ENCODE data around the gene PDGFRA.

The PDGFRA gene

GRCh38 chr4:54255881-54256280, 26.8 kb downstream of the PDGFRA start:
- peak; percentile 67 for DNase-seq (ENCODE audit: low read depth)

GRCh38 chr4:54256491-54257486, 27.7 kb downstream of the PDGFRA start:
- DNase-seq (ENCODE audit: low read depth), result no peak

- DNase-seq (ENCODE audit: low read depth), result no peak
These were observed 36.3 kb downstream of the PDGFRA start for GRCh38 chr4:54265366-54265765.

GRCh38 chr4:54268151-54268550, 39.1 kb downstream of the PDGFRA start:
- peak; percentile 50 for DNase-seq (ENCODE audit: low read depth)

GRCh38 chr4:54271464-54271863, 42.4 kb downstream of the PDGFRA start:
- DNase-seq (ENCODE audit: low read depth), result no peak

- no peak for DNase-seq (ENCODE audit: low read depth)
These were observed 43.0 kb downstream of the PDGFRA start for GRCh38 chr4:54272051-54272450.

- no peak for DNase-seq (ENCODE audit: low read depth)
These were observed 45.2 kb downstream of the PDGFRA start for GRCh38 chr4:54274264-54274663.

GRCh38 chr4:54274795-54275665, 45.9 kb downstream of the PDGFRA start:
- no peak for DNase-seq (ENCODE audit: low read depth)

- no peak for DNase-seq (ENCODE audit: low read depth)
These were observed 47.7 kb downstream of the PDGFRA start for GRCh38 chr4:54276641-54277430.

- DNase-seq (ENCODE audit: low read depth), result peak; percentile 58
These were observed 48.6 kb downstream of the PDGFRA start for GRCh38 chr4:54277691-54278090.

GRCh38 chr4:54278216-54278615, 49.1 kb downstream of the PDGFRA start:
- no peak for DNase-seq (ENCODE audit: low read depth)

GRCh38 chr4:54281054-54281766, 52.1 kb downstream of the PDGFRA start:
- DNase-seq (ENCODE audit: low read depth), result peak; percentile 99

- no peak for DNase-seq (ENCODE audit: low read depth)
These were observed 53.7 kb downstream of the PDGFRA start for GRCh38 chr4:54282837-54283236.

- DNase-seq (ENCODE audit: low read depth), result no peak
These were observed 60.2 kb downstream of the PDGFRA start for GRCh38 chr4:54289316-54289715.

GRCh38 chr4:54290980-54291379, 61.9 kb downstream of the PDGFRA start:
- no peak for DNase-seq (ENCODE audit: low read depth)

- peak; percentile 48 for DNase-seq (ENCODE audit: low read depth)
These were observed 67.6 kb downstream of the PDGFRA start for GRCh38 chr4:54296548-54297203.

- DNase-seq (ENCODE audit: low read depth), result no peak
These were observed 79.0 kb downstream of the PDGFRA start for GRCh38 chr4:54308110-54308509.

- DNase-seq (ENCODE audit: low read depth), result no peak
These were observed 86.8 kb downstream of the PDGFRA start for GRCh38 chr4:54315561-54316538.

GRCh38 chr4:54317690-54318089, 88.6 kb downstream of the PDGFRA start:
- no peak for DNase-seq (ENCODE audit: low read depth)
